ENCODE results near the gene ZNF185. TPM values are rescaled to one million over a fixed set of nuclear protein-coding genes. Genes with fewer than 3 reads are reported as not detected.
"Not testable (repeated sequence)": the region's sequence is repeated elsewhere in the genome, so short reads cannot be mapped to it uniquely, and the experiment has no call there.

Gene ZNF185
- total and polyA plus RNA-seq, 2 experiments from 2014 or later: 3.7 to 4.5 TPM

DNA sequence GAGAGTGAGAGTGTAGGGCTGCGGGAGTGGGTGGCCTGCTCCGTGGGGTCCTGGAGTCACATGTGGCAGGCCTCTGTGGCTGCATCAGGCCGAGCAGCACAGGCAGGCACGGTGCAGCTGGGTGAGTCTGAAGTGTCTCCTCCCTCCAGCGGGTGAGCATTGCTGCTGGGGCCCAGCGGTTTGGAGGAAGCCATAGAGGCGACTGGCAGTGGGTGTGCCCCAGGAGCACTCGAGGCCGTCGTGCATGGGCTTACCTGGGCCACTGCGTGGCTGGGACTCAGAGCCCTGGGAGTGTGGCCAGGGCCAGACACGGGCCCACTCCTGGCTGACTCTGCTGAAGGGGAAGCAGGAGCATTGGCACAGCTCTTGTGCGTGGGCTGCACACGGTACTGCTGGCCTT is 10.6 kb downstream of the ZNF185 start:
- H3K4me2 ChIP-seq (ENCODE audit: unreplicated experiment): no peak overlapping the region
- no peak for TF ChIP-seq EZH2phosphoT487 (IDR thresholded peaks at IDR 0.05; ENCODE audit: insufficient read depth, low read depth)
- TF ChIP-seq EZH2 (IDR thresholded peaks at IDR 0.05; ENCODE audit: insufficient read depth, poor library complexity, severe bottlenecking): no peak

DNA sequence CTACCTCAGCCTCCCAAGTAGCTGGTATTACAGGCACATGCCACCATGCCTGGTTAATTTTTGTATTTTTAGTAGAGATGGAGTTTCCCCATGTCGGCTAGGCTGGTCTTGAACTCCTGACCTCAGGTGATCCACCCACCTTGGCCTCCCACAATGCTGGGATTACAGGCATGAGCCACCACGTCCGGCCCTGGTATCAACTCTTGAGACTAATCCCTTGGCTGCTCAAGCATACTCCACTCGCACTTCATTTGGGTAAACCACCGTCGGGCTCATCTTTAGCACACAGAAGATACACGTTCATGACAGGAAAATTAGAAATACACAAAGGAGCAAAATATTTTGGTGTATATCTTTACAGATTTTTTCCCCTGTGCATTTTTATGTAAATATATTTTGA is 12.2 kb downstream of the ZNF185 start:
- H3K9me2 ChIP-seq (ENCODE audit: insufficient read depth); H3K4me3 ChIP-seq; H4K20me1 ChIP-seq (ENCODE audit: insufficient read depth); H3K9me3 ChIP-seq (ENCODE audit: low read depth); H2AFZ ChIP-seq; H3K27me3 ChIP-seq (replicated peaks; ENCODE audit: insufficient read depth); H3K36me3 ChIP-seq (ENCODE audit: low read depth); H3K9ac ChIP-seq; H3K27ac ChIP-seq; in situ Hi-C loops (cut with MboI); H3F3A ChIP-seq (ENCODE audit: insufficient read depth); H3K4me2 ChIP-seq (ENCODE audit: unreplicated experiment); H3K79me2 ChIP-seq (ENCODE audit: insufficient read depth); H3K4me1 ChIP-seq (ENCODE audit: insufficient read depth); DNase-seq: not testable (repeated sequence)
- 90 to 98% methylated on average over 4 to 7 of the region's 7 CpGs for WGBS, 2 experiments (ENCODE audit: low coverage in 1 of 2, low lambda C conversion rate in 2 of 2, missing lambda C conversion rate in 2 of 2)

More for the DNA sequence above, 10.6 kb downstream of the ZNF185 start:
- H3K4me3 ChIP-seq: no peak overlapping the region
- H3K36me3 ChIP-seq (ENCODE audit: low read depth): no peaks in the 10 kb centered on the region
- no peaks in the 10 kb centered on the region for H4K20me1 ChIP-seq (ENCODE audit: insufficient read depth)
- H3K4me1 ChIP-seq (ENCODE audit: insufficient read depth): peaks cover 4% of the 10 kb centered on the region; the same call in 1 of the 2 replicates
- H3K27me3 ChIP-seq (replicated peaks; ENCODE audit: insufficient read depth): no peaks in the 10 kb centered on the region
- no peak overlapping the region for H2AFZ ChIP-seq
- H3K9ac ChIP-seq: no peak overlapping the region
- no peaks in the 10 kb centered on the region for H3K79me2 ChIP-seq (ENCODE audit: insufficient read depth)
- in situ Hi-C loops (cut with MboI): no loop called here
- DNase-seq: no peak
- H3K9me2 ChIP-seq (ENCODE audit: insufficient read depth): no peaks in the 10 kb centered on the region
- H3F3A ChIP-seq (ENCODE audit: insufficient read depth): no peaks in the 10 kb centered on the region
- no peak overlapping the region for H3K27ac ChIP-seq
- H3K9me3 ChIP-seq (ENCODE audit: low read depth): no peaks in the 10 kb centered on the region
- WGBS, 2 experiments (ENCODE audit: low coverage in 1 of 2, low lambda C conversion rate in 2 of 2, missing lambda C conversion rate in 2 of 2): 75 to 87% methylated on average over 7 to 8 of the region's 14 CpGs

DNA sequence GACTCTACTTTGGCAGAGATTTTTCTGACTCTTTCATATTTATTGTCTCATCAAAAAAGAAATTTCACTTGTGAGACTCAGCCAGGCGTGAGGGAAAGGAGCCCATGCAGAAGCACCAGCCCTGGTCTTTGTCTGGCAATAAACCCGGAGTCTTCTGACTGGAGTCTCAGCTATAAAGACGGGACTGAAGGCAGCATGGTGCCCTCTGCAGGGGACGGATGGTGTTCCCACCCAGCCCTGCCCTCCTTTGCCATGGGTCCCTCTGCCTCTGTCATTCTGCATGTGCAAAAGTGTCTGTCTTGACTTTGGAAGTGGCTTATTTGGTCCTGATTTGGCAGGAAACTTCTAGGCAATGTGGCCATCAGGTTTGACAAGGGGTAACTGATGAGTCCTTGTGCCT is 14.2 kb downstream of the ZNF185 start:
- Histone ChIP-seq H3K4me3 (no peak overlapping the region), H3K9me3 (ENCODE audit: low read depth) (no peaks in the 10 kb centered on the region), H3K79me2 (ENCODE audit: insufficient read depth) (no peaks in the 10 kb centered on the region), H3K9me2 (ENCODE audit: insufficient read depth) (no peaks in the 10 kb centered on the region), H3K4me2 (ENCODE audit: unreplicated experiment) (no peak overlapping the region), H3K27me3 (replicated peaks; ENCODE audit: insufficient read depth) (no peaks in the 10 kb centered on the region), H3K27ac (no peak overlapping the region), H4K20me1 (ENCODE audit: insufficient read depth) (no peaks in the 10 kb centered on the region), H3F3A (ENCODE audit: insufficient read depth) (no peaks in the 10 kb centered on the region), H3K36me3 (ENCODE audit: low read depth) (no peaks in the 10 kb centered on the region), H2AFZ (no peak overlapping the region), H3K4me1 (ENCODE audit: insufficient read depth) (no peaks in the 10 kb centered on the region), H3K9ac (no peak overlapping the region)
- WGBS, 2 experiments (ENCODE audit: low coverage in 1 of 2, low lambda C conversion rate in 2 of 2, missing lambda C conversion rate in 2 of 2): 53 to 61% methylated on average over 3 to 4 of the region's 4 CpGs
- TF ChIP-seq EZH2phosphoT487 (IDR thresholded peaks at IDR 0.05; ENCODE audit: insufficient read depth, low read depth) (no peak), EZH2 (IDR thresholded peaks at IDR 0.05; ENCODE audit: insufficient read depth, poor library complexity, severe bottlenecking) (no peak)
- in situ Hi-C loops (cut with MboI): no loop called here
- DNase-seq: no peak

DNA sequence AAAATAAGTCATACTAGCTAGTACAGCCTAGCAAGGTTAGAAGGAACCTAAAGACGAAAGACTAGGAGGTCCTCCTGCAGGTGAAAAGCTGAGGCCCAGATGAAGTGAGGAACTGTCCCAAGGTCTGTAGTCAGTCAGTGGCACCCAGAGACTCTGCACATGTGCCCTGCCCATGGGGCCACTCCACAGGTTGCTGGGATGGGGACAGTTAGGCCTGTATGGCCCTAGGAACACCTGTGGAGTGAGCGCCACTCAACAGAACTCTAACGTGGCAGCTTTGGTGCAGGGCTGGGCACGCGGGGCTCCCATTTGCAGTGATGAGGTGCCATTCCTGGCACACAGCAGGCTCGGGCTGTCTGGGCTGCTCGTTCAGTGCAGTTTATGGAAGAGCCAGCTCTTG is 14.8 kb downstream of the ZNF185 start:
- Histone ChIP-seq H3K79me2 (ENCODE audit: insufficient read depth) (no peaks in the 10 kb centered on the region), H3K4me1 (ENCODE audit: insufficient read depth) (no peaks in the 10 kb centered on the region), H2AFZ (no peak overlapping the region), H3K9ac (no peak overlapping the region), H4K20me1 (ENCODE audit: insufficient read depth) (no peaks in the 10 kb centered on the region), H3K27me3 (replicated peaks; ENCODE audit: insufficient read depth) (no peaks in the 10 kb centered on the region), H3K4me2 (ENCODE audit: unreplicated experiment) (no peak overlapping the region), H3K9me3 (ENCODE audit: low read depth) (no peaks in the 10 kb centered on the region), H3K36me3 (ENCODE audit: low read depth) (no peaks in the 10 kb centered on the region), H3F3A (ENCODE audit: insufficient read depth) (no peaks in the 10 kb centered on the region), H3K9me2 (ENCODE audit: insufficient read depth) (no peaks in the 10 kb centered on the region), H3K27ac (no peak overlapping the region), H3K4me3 (no peak overlapping the region)
- WGBS, 2 experiments (ENCODE audit: low coverage in 1 of 2, low lambda C conversion rate in 2 of 2, missing lambda C conversion rate in 2 of 2): 87 to 100% methylated on average over 1 to 7 of the region's 7 CpGs
- no peak for TF ChIP-seq EZH2 (IDR thresholded peaks at IDR 0.05; ENCODE audit: insufficient read depth, poor library complexity, severe bottlenecking)
- no peak for TF ChIP-seq EZH2phosphoT487 (IDR thresholded peaks at IDR 0.05; ENCODE audit: insufficient read depth, low read depth)
- no peak for DNase-seq
- in situ Hi-C loops (cut with MboI): no loop called here

DNA sequence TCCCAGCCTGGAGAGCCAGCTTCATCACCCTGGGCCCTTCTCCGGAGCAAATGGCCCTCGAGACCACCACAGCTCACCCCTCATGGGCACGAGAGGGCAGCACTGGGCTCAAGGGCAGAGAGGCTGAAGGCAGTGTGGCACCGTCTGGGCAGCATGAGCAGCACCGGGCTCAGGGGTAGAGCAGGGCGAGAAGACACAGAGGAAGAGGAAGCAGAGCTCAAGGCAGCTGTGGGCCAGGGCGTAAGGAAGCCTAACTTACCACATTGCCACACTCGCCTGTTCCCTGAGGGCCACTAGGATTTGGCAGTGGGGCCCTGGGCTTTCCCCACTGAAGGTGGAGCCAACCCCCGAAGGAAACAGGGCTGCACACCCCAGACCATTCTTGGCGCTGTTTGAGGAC is 15.5 kb downstream of the ZNF185 start:
- no peaks in the 10 kb centered on the region for H3K27me3 ChIP-seq (replicated peaks; ENCODE audit: insufficient read depth)
- in situ Hi-C loops (cut with MboI): no loop called here
- whole genome bisulfite sequencing, 2 experiments (ENCODE audit: low coverage in 1 of 2, low lambda C conversion rate in 2 of 2, missing lambda C conversion rate in 2 of 2): 84 to 88% methylated on average over 5 to 6 of the region's 10 CpGs

More for the DNA sequence above, 15.5 kb downstream of the ZNF185 start:
- H3K9ac ChIP-seq: no peak overlapping the region
- H4K20me1 ChIP-seq (ENCODE audit: insufficient read depth): no peaks in the 10 kb centered on the region
- H3K36me3 ChIP-seq (ENCODE audit: low read depth): no peaks in the 10 kb centered on the region
- TF ChIP-seq EZH2 (IDR thresholded peaks at IDR 0.05; ENCODE audit: insufficient read depth, poor library complexity, severe bottlenecking) (no peak), EZH2phosphoT487 (IDR thresholded peaks at IDR 0.05; ENCODE audit: insufficient read depth, low read depth) (no peak)
- H3F3A ChIP-seq (ENCODE audit: insufficient read depth): no peaks in the 10 kb centered on the region
- H3K4me3 ChIP-seq: no peak overlapping the region
- H3K9me3 ChIP-seq (ENCODE audit: low read depth): no peaks in the 10 kb centered on the region
- no peak for DNase-seq
- no peak overlapping the region for H3K27ac ChIP-seq
- no peak overlapping the region for H3K4me2 ChIP-seq (ENCODE audit: unreplicated experiment)
- no peaks in the 10 kb centered on the region for H3K4me1 ChIP-seq (ENCODE audit: insufficient read depth)
- H2AFZ ChIP-seq: no peak overlapping the region
- no peaks in the 10 kb centered on the region for H3K9me2 ChIP-seq (ENCODE audit: insufficient read depth)
- no peaks in the 10 kb centered on the region for H3K79me2 ChIP-seq (ENCODE audit: insufficient read depth)
